ENCODE measurements around the gene MFSD11. TPM values are rescaled to one million over a fixed set of nuclear protein-coding genes. Genes with fewer than 3 reads are reported as not detected.
"Not testable (repeated sequence)": the region's sequence is repeated elsewhere in the genome, so short reads cannot be mapped to it uniquely, and the experiment has no call there.

MFSD11 gene
- total RNA-seq, 2 donors from 2014 or later, result 26.7 to 44.3 TPM

GRCh38 chr17:76810956-76811355 is 73.0 kb downstream of the MFSD11 start:
- intact Hi-C loops (cut with DNase I), result no loop called here
- no peaks in the 10 kb centered on the region for H3K4me1 ChIP-seq (replicated peaks)
- H3K36me3 ChIP-seq, result no peaks in the 10 kb centered on the region
- no peak overlapping the region for H3K4me3 ChIP-seq
- no peaks in the 10 kb centered on the region for H3K9me3 ChIP-seq
- 86% methylated on average over 4 of the region's 4 CpGs for WGBS
- no peaks in the 10 kb centered on the region for H3K27me3 ChIP-seq (replicated peaks; ENCODE audit: insufficient read depth)
- DNase-seq (ENCODE audit: low spot score), result no peak
- TF ChIP-seq, protein P1, sequence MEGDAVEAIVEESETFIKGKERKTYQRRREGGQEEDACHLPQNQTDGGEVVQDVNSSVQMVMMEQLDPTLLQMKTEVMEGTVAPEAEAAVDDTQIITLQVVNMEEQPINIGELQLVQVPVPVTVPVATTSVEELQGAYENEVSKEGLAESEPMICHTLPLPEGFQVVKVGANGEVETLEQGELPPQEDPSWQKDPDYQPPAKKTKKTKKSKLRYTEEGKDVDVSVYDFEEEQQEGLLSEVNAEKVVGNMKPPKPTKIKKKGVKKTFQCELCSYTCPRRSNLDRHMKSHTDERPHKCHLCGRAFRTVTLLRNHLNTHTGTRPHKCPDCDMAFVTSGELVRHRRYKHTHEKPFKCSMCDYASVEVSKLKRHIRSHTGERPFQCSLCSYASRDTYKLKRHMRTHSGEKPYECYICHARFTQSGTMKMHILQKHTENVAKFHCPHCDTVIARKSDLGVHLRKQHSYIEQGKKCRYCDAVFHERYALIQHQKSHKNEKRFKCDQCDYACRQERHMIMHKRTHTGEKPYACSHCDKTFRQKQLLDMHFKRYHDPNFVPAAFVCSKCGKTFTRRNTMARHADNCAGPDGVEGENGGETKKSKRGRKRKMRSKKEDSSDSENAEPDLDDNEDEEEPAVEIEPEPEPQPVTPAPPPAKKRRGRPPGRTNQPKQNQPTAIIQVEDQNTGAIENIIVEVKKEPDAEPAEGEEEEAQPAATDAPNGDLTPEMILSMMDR (IDR thresholded peaks at IDR 0.05), result no peak
- TF ChIP-seq POLR2AphosphoS5 (IDR thresholded peaks at IDR 0.05) (no peak), POLR2A (IDR thresholded peaks at IDR 0.05) (no peak)
- H3K27ac ChIP-seq, result no peak overlapping the region

DNA sequence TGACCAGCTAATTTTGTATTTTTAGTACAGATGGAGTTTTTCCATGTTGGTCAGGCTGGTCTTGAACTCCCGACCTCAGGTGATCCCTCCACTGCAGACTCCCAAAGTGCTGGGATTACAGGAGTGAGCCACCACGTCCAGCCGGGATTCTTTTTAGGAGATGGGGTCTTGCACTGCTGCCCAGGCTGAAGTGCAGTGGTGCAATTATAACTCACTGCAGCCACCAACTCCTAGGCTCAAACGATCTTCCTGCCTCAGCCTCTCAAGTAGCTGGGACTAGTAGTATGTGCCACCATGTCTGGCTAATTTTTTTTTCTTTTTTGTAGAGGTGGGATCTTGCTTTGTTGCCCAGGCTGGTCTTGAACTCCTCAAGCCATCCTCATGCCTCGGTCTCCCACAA is 73.9 kb downstream of the MFSD11 start:
- intact Hi-C loops (cut with DNase I), result no loop called here
- 94% methylated on average over 5 of the region's 5 CpGs for WGBS
- H3K9me3 ChIP-seq, result no peaks in the 10 kb centered on the region
- no peaks in the 10 kb centered on the region for H3K27me3 ChIP-seq (replicated peaks; ENCODE audit: insufficient read depth)
- H3K27ac ChIP-seq, result no peak overlapping the region
- no peaks in the 10 kb centered on the region for H3K36me3 ChIP-seq
- no peak overlapping the region for H3K4me3 ChIP-seq
- no peaks in the 10 kb centered on the region for H3K4me1 ChIP-seq (replicated peaks)
- DNase-seq (ENCODE audit: low spot score), result no peak
- TF ChIP-seq POLR2A (IDR thresholded peaks at IDR 0.05) (no peak), POLR2AphosphoS5 (IDR thresholded peaks at IDR 0.05) (no peak)
- TF ChIP-seq, protein P1 (IDR thresholded peaks at IDR 0.05), result no peak

- intact Hi-C loops (cut with DNase I), result no loop called here
- H3K4me1 ChIP-seq (replicated peaks), result no peaks in the 10 kb centered on the region
- TF ChIP-seq, protein P1 (IDR thresholded peaks at IDR 0.05), result no peak
- no peak for TF ChIP-seq POLR2A (IDR thresholded peaks at IDR 0.05)
- TF ChIP-seq POLR2AphosphoS5 (IDR thresholded peaks at IDR 0.05), result no peak
- no peak overlapping the region for H3K4me3 ChIP-seq
- no peaks in the 10 kb centered on the region for H3K9me3 ChIP-seq
- H3K36me3 ChIP-seq, result no peaks in the 10 kb centered on the region
- 69% methylated on average over 4 of the region's 4 CpGs for WGBS
- DNase-seq (ENCODE audit: low spot score), result no peak
- H3K27me3 ChIP-seq (replicated peaks; ENCODE audit: insufficient read depth), result no peaks in the 10 kb centered on the region
- no peak overlapping the region for H3K27ac ChIP-seq
Measured at GRCh38 chr17:76812263-76812662, 74.3 kb downstream of the MFSD11 start.

GRCh38 chr17:76812968-76813367 is 75.0 kb downstream of the MFSD11 start:
- Histone ChIP-seq H3K9me3 (no peaks in the 10 kb centered on the region), H3K27ac (no peak overlapping the region), H3K27me3 (replicated peaks; ENCODE audit: insufficient read depth) (no peaks in the 10 kb centered on the region), H3K4me3 (no peak overlapping the region), H3K4me1 (replicated peaks) (no peaks in the 10 kb centered on the region), H3K36me3 (no peaks in the 10 kb centered on the region)
- intact Hi-C loops (cut with DNase I), result no loop called here
- DNase-seq (ENCODE audit: low spot score), result no peak
- TF ChIP-seq, protein P1 (IDR thresholded peaks at IDR 0.05), result no peak
- TF ChIP-seq POLR2AphosphoS5 (IDR thresholded peaks at IDR 0.05) (no peak), POLR2A (IDR thresholded peaks at IDR 0.05) (no peak)
- WGBS, result 75% methylated on average over 4 of the region's 4 CpGs

- DNase-seq (ENCODE audit: low spot score); H3K27ac ChIP-seq; H3K9me3 ChIP-seq; H3K27me3 ChIP-seq (replicated peaks; ENCODE audit: insufficient read depth); H3K4me3 ChIP-seq; intact Hi-C loops (cut with DNase I); H3K36me3 ChIP-seq; H3K4me1 ChIP-seq (replicated peaks): not testable (repeated sequence)
- WGBS, result 80% methylated on average over 9 of the region's 9 CpGs
Measured at GRCh38 chr17:76815907-76816589, 78.1 kb downstream of the MFSD11 start.
